ENCODE measurements around the gene CLEC16A. TPM values are rescaled to one million over a fixed set of nuclear protein-coding genes. Genes with fewer than 3 reads are reported as not detected.

Gene CLEC16A
- total and polyA plus RNA-seq, 2 experiments from 2014 or later = 9.9 to 24.1 TPM

DNA sequence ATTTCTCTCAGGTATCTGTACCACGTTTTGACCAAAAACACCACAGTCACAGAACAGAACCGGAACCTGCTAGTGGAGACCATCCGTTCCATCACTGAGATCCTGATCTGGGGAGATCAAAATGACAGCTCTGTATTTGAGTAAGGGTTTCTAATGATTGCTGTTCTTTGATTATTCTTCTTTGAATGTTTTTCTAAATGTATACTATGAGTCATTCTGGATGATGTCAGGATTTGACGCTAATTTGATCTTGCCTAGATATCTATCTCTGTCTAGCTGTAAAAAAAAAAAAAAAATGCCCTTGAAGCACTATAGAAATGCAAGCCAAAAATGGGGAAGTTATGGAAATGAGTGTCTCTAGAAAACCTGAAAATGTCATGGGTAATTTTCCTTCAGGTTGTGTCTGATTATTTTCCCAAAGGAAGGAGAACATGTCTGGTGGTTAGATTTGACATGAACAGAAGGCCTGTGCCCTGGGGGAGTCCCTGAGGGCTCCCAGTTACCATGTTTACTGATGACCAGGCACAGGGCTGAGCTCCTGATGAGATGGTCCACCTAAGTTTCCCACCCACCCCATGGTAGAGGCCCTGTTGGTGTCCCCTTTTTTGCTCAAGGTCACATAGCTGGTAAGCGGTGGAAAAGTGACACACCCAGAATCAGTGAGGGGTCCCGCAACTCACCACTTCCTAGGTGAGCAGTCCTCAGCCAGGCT, 13.6 kb downstream of the CLEC16A start (continued):
- TF ChIP-seq, protein P1, sequence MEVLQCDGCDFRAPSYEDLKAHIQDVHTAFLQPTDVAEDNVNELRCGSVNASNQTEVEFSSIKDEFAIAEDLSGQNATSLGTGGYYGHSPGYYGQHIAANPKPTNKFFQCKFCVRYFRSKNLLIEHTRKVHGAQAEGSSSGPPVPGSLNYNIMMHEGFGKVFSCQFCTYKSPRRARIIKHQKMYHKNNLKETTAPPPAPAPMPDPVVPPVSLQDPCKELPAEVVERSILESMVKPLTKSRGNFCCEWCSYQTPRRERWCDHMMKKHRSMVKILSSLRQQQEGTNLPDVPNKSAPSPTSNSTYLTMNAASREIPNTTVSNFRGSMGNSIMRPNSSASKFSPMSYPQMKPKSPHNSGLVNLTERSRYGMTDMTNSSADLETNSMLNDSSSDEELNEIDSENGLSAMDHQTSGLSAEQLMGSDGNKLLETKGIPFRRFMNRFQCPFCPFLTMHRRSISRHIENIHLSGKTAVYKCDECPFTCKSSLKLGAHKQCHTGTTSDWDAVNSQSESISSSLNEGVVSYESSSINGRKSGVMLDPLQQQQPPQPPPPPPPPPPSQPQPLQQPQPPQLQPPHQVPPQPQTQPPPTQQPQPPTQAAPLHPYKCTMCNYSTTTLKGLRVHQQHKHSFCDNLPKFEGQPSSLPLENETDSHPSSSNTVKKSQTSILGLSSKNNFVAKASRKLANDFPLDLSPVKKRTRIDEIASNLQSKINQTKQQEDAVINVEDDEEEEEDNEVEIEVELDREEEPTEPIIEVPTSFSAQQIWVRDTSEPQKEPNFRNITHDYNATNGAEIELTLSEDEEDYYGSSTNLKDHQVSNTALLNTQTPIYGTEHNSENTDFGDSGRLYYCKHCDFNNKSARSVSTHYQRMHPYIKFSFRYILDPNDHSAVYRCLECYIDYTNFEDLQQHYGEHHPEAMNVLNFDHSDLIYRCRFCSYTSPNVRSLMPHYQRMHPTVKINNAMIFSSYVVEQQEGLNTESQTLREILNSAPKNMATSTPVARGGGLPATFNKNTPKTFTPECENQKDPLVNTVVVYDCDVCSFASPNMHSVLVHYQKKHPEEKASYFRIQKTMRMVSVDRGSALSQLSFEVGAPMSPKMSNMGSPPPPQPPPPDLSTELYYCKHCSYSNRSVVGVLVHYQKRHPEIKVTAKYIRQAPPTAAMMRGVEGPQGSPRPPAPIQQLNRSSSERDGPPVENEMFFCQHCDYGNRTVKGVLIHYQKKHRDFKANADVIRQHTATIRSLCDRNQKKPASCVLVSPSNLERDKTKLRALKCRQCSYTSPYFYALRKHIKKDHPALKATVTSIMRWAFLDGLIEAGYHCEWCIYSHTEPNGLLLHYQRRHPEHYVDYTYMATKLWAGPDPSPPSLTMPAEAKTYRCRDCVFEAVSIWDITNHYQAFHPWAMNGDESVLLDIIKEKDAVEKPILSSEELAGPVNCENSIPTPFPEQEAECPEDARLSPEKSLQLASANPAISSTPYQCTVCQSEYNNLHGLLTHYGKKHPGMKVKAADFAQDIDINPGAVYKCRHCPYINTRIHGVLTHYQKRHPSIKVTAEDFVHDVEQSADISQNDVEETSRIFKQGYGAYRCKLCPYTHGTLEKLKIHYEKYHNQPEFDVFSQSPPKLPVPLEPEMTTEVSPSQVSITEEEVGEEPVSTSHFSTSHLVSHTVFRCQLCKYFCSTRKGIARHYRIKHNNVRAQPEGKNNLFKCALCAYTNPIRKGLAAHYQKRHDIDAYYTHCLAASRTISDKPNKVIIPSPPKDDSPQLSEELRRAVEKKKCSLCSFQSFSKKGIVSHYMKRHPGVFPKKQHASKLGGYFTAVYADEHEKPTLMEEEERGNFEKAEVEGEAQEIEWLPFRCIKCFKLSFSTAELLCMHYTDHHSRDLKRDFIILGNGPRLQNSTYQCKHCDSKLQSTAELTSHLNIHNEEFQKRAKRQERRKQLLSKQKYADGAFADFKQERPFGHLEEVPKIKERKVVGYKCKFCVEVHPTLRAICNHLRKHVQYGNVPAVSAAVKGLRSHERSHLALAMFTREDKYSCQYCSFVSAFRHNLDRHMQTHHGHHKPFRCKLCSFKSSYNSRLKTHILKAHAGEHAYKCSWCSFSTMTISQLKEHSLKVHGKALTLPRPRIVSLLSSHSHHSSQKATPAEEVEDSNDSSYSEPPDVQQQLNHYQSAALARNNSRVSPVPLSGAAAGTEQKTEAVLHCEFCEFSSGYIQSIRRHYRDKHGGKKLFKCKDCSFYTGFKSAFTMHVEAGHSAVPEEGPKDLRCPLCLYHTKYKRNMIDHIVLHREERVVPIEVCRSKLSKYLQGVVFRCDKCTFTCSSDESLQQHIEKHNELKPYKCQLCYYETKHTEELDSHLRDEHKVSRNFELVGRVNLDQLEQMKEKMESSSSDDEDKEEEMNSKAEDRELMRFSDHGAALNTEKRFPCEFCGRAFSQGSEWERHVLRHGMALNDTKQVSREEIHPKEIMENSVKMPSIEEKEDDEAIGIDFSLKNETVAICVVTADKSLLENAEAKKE (CRISPR knock-in tag; IDR thresholded peaks at IDR 0.05) = no peak
- TF ChIP-seq EZH2 (IDR thresholded peaks at IDR 0.05; ENCODE audit: low read depth, unreplicated experiment) = no peak
- TF ChIP-seq JUNB (IDR thresholded peaks at IDR 0.05; ENCODE audit: unreplicated experiment) = no peak

GRCh38 chr16:10959161-10959560, 14.8 kb downstream of the CLEC16A start:
- Mint-ChIP-seq H3K4me3 (no peak overlapping the region), H3K4me1 (peaks cover 1% of the 10 kb centered on the region), H3K27ac (no peak overlapping the region), H3K36me3 (ENCODE audit: low read depth) (peaks cover 11% of the 10 kb centered on the region; the same call in 1 of the 3 replicates), H3K27me3 (ENCODE audit: insufficient read depth, low read depth, poor library complexity) (peaks cover 1% of the 10 kb centered on the region), H3K9me3 (no peaks in the 10 kb centered on the region)
- Histone ChIP-seq H3F3A (replicated peaks; ENCODE audit: low read depth) (no peaks in the 10 kb centered on the region), H2AFZ (no peak overlapping the region), H3K79me2 (replicated peaks; ENCODE audit: insufficient read depth) (peaks cover 9% of the 10 kb centered on the region; the same call in 1 of the 2 replicates), H3K36me3 (ENCODE audit: insufficient read depth) (no peaks in the 10 kb centered on the region), H3K27ac (ENCODE audit: low read depth) (no peak overlapping the region), H3K27me3 (ENCODE audit: insufficient read depth) (no peaks in the 10 kb centered on the region), H4K20me1 (replicated peaks; ENCODE audit: insufficient read depth) (no peaks in the 10 kb centered on the region), H3K4me2 (no peak overlapping the region), H3K4me1 (ENCODE audit: insufficient read depth) (no peaks in the 10 kb centered on the region), H3K9me2 (ENCODE audit: insufficient read depth) (no peaks in the 10 kb centered on the region), H3K4me3 (no peak overlapping the region)
- DNase-seq (ENCODE audit: low spot score) = no peak
- ATAC-seq = no peak
- no peak for TF ChIP-seq STAT1 (IDR thresholded peaks at IDR 0.05; ENCODE audit: unreplicated experiment)
- TF ChIP-seq, protein P1 (CRISPR knock-in tag; IDR thresholded peaks at IDR 0.05) = no peak
- TF ChIP-seq EZH2phosphoT487 (IDR thresholded peaks at IDR 0.05; ENCODE audit: unreplicated experiment) = no peak
- no peak for TF ChIP-seq ZNF331 (CRISPR knock-in tag; IDR thresholded peaks at IDR 0.05; ENCODE audit: low read depth)
- no peak for TF ChIP-seq EZH2 (IDR thresholded peaks at IDR 0.05; ENCODE audit: low read depth, unreplicated experiment)
- no peak for TF ChIP-seq NANOG (IDR thresholded peaks at IDR 0.05; ENCODE audit: borderline replicate concordance)
- no peak for TF ChIP-seq JUNB (IDR thresholded peaks at IDR 0.05; ENCODE audit: unreplicated experiment)

Measured in GM23338 (cell line).